Psoas muscle (tissue), 8 donors: ENCODE results near the gene PCGF5. TPM values are rescaled to one million over a fixed set of nuclear protein-coding genes. Genes with fewer than 3 reads are reported as not detected.

ENCODE experiments used
- ATAC-seq, 4 donors: fragments of 200-7000 bp; cut with Tn5 transposase; one replicate each; pipeline ENCODE4 v1.9.1; 2020; ENCODE audit warnings: moderate library complexity in 3 of 4, mild to moderate bottlenecking in 2 of 4
- DNase-seq, 2 donors: peaks; one replicate each; pipeline ENCODE4 v3.0.0-alpha.2; 2020
- H3K27ac ChIP-seq: fragments of 200-600 bp; one replicate; pipeline ENCODE4 v1.8.0; 2022
- H3K27me3 ChIP-seq, 3 donors: fragments of 200-600 bp in 1 of 3; one replicate each; pipeline versions ENCODE4 v1.6.1 to v1.8.0; 2013 to 2022; ENCODE audit warnings: low read length in 2 of 3, mild to moderate bottlenecking in 2 of 3, moderate library complexity in 1 of 3; ENCODE audit not compliant: insufficient read depth in 3 of 3
- H3K36me3 ChIP-seq, 2 donors: fragments of 200-600 bp in 1 of 2; one replicate each; pipeline versions ENCODE4 v1.6.1 to v1.8.0; 2013 to 2022; ENCODE audit warnings: low read depth in 1 of 2, mild to moderate bottlenecking in 1 of 2, moderate library complexity in 1 of 2; ENCODE audit not compliant: insufficient read depth in 1 of 2
- H3K4me1 ChIP-seq: fragments of 200-600 bp; one replicate; pipeline ENCODE4 v1.8.0; 2022
- H3K4me3 ChIP-seq: fragments of 200-600 bp; one replicate; pipeline ENCODE4 v1.8.0; 2022; ENCODE audit warnings: mild to moderate bottlenecking
- H3K9me3 ChIP-seq: fragments of 200-600 bp; one replicate; pipeline ENCODE4 v1.8.0; 2022
- WGBS, 3 donors: extraction: QIAGEN DNeasy Blood & Tissue Kit; methylation state at CpG; one replicate each; pipeline versions ENCODE4 v1.1.6 to v1.1.7; 2013; 5-methylcytosine and 5-hydroxymethylcytosine counted together
- intact Hi-C, 2 donors: fragments of 100-400 bp; cut with DNase I; formaldehyde crosslinking; loops; one replicate each; pipeline versions ENCODE4 v1.11.0 to v1.14.2; 2022
- polyA plus RNA-seq, 3 donors: library from polyadenylated mRNA; stranded (reverse); fragments of 200-250 nt; gene quantifications; one replicate each; pipeline ENCODE4 v1.2.3, GENCODE V29; 2013
- total RNA-seq, 4 donors: library from RNA; stranded (reverse); fragmentation: NEBNext Ultra II Directional in 2 of 4; extraction: Animal tissue kit (Norgen Biotek cat#: 25700) in 2 of 4; gene quantifications; one replicate each; pipeline versions ENCODE4 v1.2.1 to v1.2.4, GENCODE V29; 2021 to 2023
- TF ChIP-seq, protein P1 (sequence below): fragments of 200-600 bp; IDR thresholded peaks from one replicate; pipeline ENCODE4 v1.8.0; 2022; ENCODE audit warnings: antibody characterized with exemption
- donor health status: healthy with polysubstance abuse.
- donor health status: DM: no; HTN: no; CAD: no; lungs with moderate emphysema.
- donor health status: Bipolar disorder and iron deficiency.
- donor health status: healthy.
- donor health status: DM: yes; HTN: yes; CAD: no.
- donor health status: DM: no; HTN: no; CAD: no.
- donor health status: DM: no; HTN: no; CAD: no.
- donor health status: DM: yes; HTN: yes; CAD: no.

The PCGF5 gene
- total and polyA plus RNA-seq, 7 donors = 30.3 to 126 (median 57.7) TPM

- ATAC-seq = no peak
- TF ChIP-seq, protein P1, sequence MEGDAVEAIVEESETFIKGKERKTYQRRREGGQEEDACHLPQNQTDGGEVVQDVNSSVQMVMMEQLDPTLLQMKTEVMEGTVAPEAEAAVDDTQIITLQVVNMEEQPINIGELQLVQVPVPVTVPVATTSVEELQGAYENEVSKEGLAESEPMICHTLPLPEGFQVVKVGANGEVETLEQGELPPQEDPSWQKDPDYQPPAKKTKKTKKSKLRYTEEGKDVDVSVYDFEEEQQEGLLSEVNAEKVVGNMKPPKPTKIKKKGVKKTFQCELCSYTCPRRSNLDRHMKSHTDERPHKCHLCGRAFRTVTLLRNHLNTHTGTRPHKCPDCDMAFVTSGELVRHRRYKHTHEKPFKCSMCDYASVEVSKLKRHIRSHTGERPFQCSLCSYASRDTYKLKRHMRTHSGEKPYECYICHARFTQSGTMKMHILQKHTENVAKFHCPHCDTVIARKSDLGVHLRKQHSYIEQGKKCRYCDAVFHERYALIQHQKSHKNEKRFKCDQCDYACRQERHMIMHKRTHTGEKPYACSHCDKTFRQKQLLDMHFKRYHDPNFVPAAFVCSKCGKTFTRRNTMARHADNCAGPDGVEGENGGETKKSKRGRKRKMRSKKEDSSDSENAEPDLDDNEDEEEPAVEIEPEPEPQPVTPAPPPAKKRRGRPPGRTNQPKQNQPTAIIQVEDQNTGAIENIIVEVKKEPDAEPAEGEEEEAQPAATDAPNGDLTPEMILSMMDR = no peak
- H3K4me1 ChIP-seq = peaks cover 60% of the 10 kb centered on the region
- H3K36me3 ChIP-seq = no peaks in the 10 kb centered on the region
- intact Hi-C loops = no loop called here
- no peak overlapping the region for H3K4me3 ChIP-seq
- DNase-seq = no peak
- WGBS, 3 donors = 81 to 86% (median 86%) methylated on average over 3 of the region's 3 CpGs
- H3K27me3 ChIP-seq = no peaks in the 10 kb centered on the region
- no peak overlapping the region for H3K27ac ChIP-seq
- no peaks in the 10 kb centered on the region for H3K9me3 ChIP-seq
Measured at GRCh38 chr10:91206837-91207474, 13.5 kb upstream of the PCGF5 start.

DNA sequence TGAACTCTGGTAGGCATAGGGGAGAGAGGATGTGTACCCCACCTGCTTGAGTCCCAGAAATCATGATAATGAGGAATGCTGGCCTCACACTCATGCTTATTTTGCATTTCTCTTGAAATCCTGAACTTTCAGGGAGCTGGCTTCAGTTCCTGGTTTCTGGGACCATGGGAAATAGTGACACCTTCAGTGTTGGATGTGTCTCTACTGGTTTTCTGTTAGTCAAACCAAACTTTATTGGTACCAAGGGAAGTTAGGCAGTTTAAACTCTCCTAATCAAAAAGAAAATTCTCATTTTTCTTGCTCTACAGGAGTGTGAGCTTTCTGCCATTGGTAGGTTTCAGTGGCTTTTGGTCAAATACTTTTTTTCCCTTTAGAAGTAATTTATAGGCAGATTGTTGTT is 11.8 kb upstream of the PCGF5 start:
- intact Hi-C loops = no loop called here
- DNase-seq (no peak), ATAC-seq (no peak)
- Histone ChIP-seq H3K4me1 (peaks cover 50% of the 10 kb centered on the region), H3K27ac (no peak overlapping the region), H3K36me3 (no peaks in the 10 kb centered on the region), H3K4me3 (no peak overlapping the region), H3K9me3 (no peaks in the 10 kb centered on the region), H3K27me3 (no peaks in the 10 kb centered on the region)
- TF ChIP-seq, protein P1 = no peak

GRCh38 chr10:91210014-91210413 is 10.4 kb upstream of the PCGF5 start:
- Histone ChIP-seq H3K27ac (no peak overlapping the region), H3K9me3 (no peaks in the 10 kb centered on the region), H3K4me1 (peaks cover 41% of the 10 kb centered on the region), H3K4me3 (no peak overlapping the region), H3K27me3 (no peaks in the 10 kb centered on the region), H3K36me3 (no peaks in the 10 kb centered on the region)
- DNase-seq (no peak), ATAC-seq (no peak)
- WGBS, 3 donors = 80 to 85% (median 84%) methylated on average over 3 of the region's 3 CpGs
- intact Hi-C loops = no loop called here
- TF ChIP-seq, protein P1 = no peak

DNA sequence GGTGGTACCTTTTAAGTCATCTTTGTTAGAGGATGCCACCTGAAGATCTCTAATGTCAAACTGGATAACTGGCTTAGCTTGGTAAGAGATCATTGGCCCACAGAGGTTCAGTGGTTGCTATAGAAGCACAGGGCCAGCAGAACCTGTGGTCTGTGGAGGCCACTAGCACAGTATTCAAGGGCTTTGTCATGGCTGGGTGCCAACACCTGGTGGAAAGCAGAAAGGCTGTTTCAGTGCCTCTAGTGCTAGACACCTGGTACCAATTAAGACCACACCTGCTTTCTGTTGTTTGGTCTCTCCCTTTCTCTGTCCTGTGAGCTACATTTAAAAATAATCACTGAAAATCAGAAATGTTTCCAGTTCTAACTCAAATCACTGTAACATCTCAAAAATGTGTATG is 10.0 kb upstream of the PCGF5 start:
- TF ChIP-seq, protein P1 = no peak
- peak in 1 of 4 donors; percentile 37 for ATAC-seq

GRCh38 chr10:91211675-91212074 is 8.8 kb upstream of the PCGF5 start:
- Histone ChIP-seq H3K9me3 (no peaks in the 10 kb centered on the region), H3K27ac (no peak overlapping the region), H3K36me3 (no peaks in the 10 kb centered on the region), H3K4me3 (no peak overlapping the region), H3K27me3 (no peaks in the 10 kb centered on the region), H3K4me1 (peaks cover 34% of the 10 kb centered on the region)
- TF ChIP-seq, protein P1 = no peak
- intact Hi-C loops = no loop called here
- ATAC-seq = no peak
- 57 to 70% (median 60%) methylated on average over 2 of the region's 2 CpGs for WGBS, 3 donors
- no peak for DNase-seq

More for the DNA sequence above, 10.0 kb upstream of the PCGF5 start:
- no peak for DNase-seq
- H3K9me3 ChIP-seq = no peaks in the 10 kb centered on the region
- intact Hi-C loops = no loop called here
- no peak overlapping the region for H3K27ac ChIP-seq
- no peaks in the 10 kb centered on the region for H3K27me3 ChIP-seq
- H3K4me3 ChIP-seq = no peak overlapping the region
- H3K36me3 ChIP-seq = no peaks in the 10 kb centered on the region
- H3K4me1 ChIP-seq = peaks cover 41% of the 10 kb centered on the region
